ENCODE results near the gene KRT85.

- TF ChIP-seq CTCF (IDR thresholded peaks at IDR 0.05) (no peak), EZH2 (IDR thresholded peaks at IDR 0.05) (no peak), EZH2phosphoT487 (IDR thresholded peaks at IDR 0.05) (no peak)
These were observed 1.2 kb upstream of the KRT85 start for GRCh38 chr12:52368508-52368907.

All from neural progenitor cell (in vitro differentiated cells).